Adrenal gland (tissue), 12 donors: Measurements from ENCODE around the gene ACOT12. TPM values are rescaled to one million over a fixed set of nuclear protein-coding genes. Genes with fewer than 3 reads are reported as not detected.

Experiments
- DNase-seq, 7 donors: peaks; one replicate each; pipeline ENCODE4 v3.0.0-alpha.2; 2019 to 2020
- H3K27ac ChIP-seq, 5 donors: fragments of 200-600 bp; sonication (generic) in 4 of 5; 1 replicate in 3 of 5; 2 replicates in 2 of 5; pipeline versions ENCODE4 v1.5.1 to v1.8.0; 2016 to 2020; ENCODE audit warnings: mild to moderate bottlenecking in 1 of 5
- H3K27me3 ChIP-seq: fragments of 200-600 bp; 2 replicates; pipeline ENCODE4 v1.8.0; 2021
- H3K36me3 ChIP-seq, 2 donors: fragments of 200-600 bp; replicated peaks in 1 of 2; 1 replicate in 1 of 2; 2 replicates in 1 of 2; pipeline versions ENCODE4 v1.5.1 to v1.8.0; 2018 to 2022
- H3K4me1 ChIP-seq, 2 donors: fragments of 200-600 bp; replicated peaks in 1 of 2; 1 replicate in 1 of 2; 2 replicates in 1 of 2; pipeline versions ENCODE4 v1.5.1 to v1.8.0; 2018 to 2021
- H3K4me3 ChIP-seq, 4 donors: fragments of 200-600 bp; sonication (generic) in 3 of 4; one replicate each; pipeline ENCODE4 v1.5.1; 2016 to 2018
- H3K9me3 ChIP-seq, 3 donors: fragments of 200-600 bp; sonication (generic) in 1 of 3; replicated peaks in 1 of 3; 1 replicate in 2 of 3; 2 replicates in 1 of 3; pipeline versions ENCODE4 v1.5.1 to v1.8.0; 2016 to 2021
- CTCF ChIP-seq, 6 experiments: fragments of 450-650 bp in 4 of 6; fragments of 200-600 bp in 2 of 6; sonication (generic) in 1 of 6; IDR thresholded peaks; 1 replicate in 5 of 6; 2 replicates in 1 of 6; pipeline versions ENCODE4 v1.5.1 to v1.8.0; 2016 to 2021; ENCODE audit warnings: antibody characterized with exemption in 6 of 6, mild to moderate bottlenecking in 2 of 6, moderate library complexity in 1 of 6
- POLR2A ChIP-seq, 2 donors: fragments of 450-650 bp; IDR thresholded peaks; one replicate each; pipeline ENCODE4 v1.6.1; 2017; ENCODE audit warnings: antibody characterized with exemption in 2 of 2, mild to moderate bottlenecking in 2 of 2, moderate library complexity in 1 of 2
- WGBS, 4 donors: extraction: QIAGEN DNeasy Blood & Tissue Kit in 2 of 4; methylation state at CpG; one replicate each; pipeline versions ENCODE4 v1.1.5 to v1.1.7; 2013 to 2017; 5-methylcytosine and 5-hydroxymethylcytosine counted together
- intact Hi-C, 2 donors: fragments of 100-400 bp; cut with DNase I; formaldehyde crosslinking; loops; one replicate each; pipeline versions ENCODE4 v1.14.1 to v1.15.0; 2022 to 2023
- polyA plus RNA-seq, 3 donors: library from polyadenylated mRNA; stranded (reverse); fragments of 200-250 nt in 2 of 3; fragments of 350-450 nt in 1 of 3; fragmentation: Illumina TruSeq in 1 of 3; extraction: RNeasy Lipid Tissue Mini Kit (QIAGEN cat#74804) in 1 of 3; gene quantifications; one replicate each; pipeline ENCODE4 v1.2.3, GENCODE V29; 2013 to 2014
- total RNA-seq, 9 donors: library from RNA; depleted of rRNA in 4 of 9; stranded (reverse); fragments of >200 nt in 4 of 9; fragments of 120-200 nt in 1 of 9; fragmentation: NEBNext Ultra II Directional in 1 of 9; extraction: Animal tissue kit (Norgen Biotek cat#: 25700) in 1 of 9; gene quantifications; one replicate each; pipeline versions ENCODE4 v1.1.0 to v1.2.4, GENCODE V29; 2013 to 2023
- donor health status: healthy with polysubstance abuse.
- donor health status: Bipolar disorder and iron deficiency.
- donor health status: DM: yes; HTN: yes; CAD: no.
- donor health status: DM: no; HTN: no; CAD: no.
- donor health status: DM: no; HTN: no; CAD: no.
- donor health status: DM: yes; HTN: yes; CAD: no.

The ACOT12 gene
- total and polyA plus RNA-seq, 12 donors = not detected

- Histone ChIP-seq H3K27me3 (no peaks in the 10 kb centered on the region), H3K36me3 (no peaks in the 10 kb centered on the region), H3K27ac (no peak overlapping the region), H3K4me1 (no peaks in the 10 kb centered on the region), H3K9me3 (no peaks in the 10 kb centered on the region), H3K4me3 (no peak overlapping the region)
- DNase-seq = no peak
- no peak for TF ChIP-seq CTCF (IDR thresholded peaks at IDR 0.05)
- no peak for TF ChIP-seq POLR2A (IDR thresholded peaks at IDR 0.05)
- intact Hi-C loops = loop anchor here (5.0 to 10.0 kb wide), 2 partner anchors 426 to 738 kb away; no protein-coding TSS in a partner anchor
Observed at GRCh38 chr5:81428861-81429260, 34.9 kb upstream of the ACOT12 start.

DNA sequence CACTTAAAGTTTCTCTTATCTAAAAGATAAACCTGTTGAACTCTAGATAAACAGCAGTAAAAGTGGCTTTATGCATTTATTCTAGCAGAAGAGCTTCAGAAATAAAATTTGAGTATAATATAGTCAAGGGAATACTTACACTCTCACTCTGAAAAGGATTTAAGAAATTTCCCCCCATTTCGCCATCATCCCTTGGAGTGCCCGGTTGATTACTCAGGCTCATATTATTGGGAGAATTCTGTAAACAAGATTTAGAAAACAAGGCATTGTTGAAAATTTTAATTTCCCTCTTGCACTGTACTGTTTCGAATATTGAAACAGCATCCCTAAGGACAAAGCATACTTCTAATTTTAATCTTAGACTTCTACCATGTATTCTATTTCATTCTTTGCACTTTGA is 34.5 kb upstream of the ACOT12 start:
- H3K9me3 ChIP-seq = no peaks in the 10 kb centered on the region
- no peaks in the 10 kb centered on the region for H3K36me3 ChIP-seq
- TF ChIP-seq CTCF (IDR thresholded peaks at IDR 0.05) (no peak), POLR2A (IDR thresholded peaks at IDR 0.05) (no peak)
- H3K4me1 ChIP-seq = no peaks in the 10 kb centered on the region
- intact Hi-C loops = loop anchor here (5.0 to 10.0 kb wide), 2 partner anchors 426 to 739 kb away; no protein-coding TSS in a partner anchor
- no peak for DNase-seq
- H3K4me3 ChIP-seq = no peak overlapping the region
- no peak overlapping the region for H3K27ac ChIP-seq
- H3K27me3 ChIP-seq = no peaks in the 10 kb centered on the region
- 79 to 97% (median 93%) methylated on average over 3 of the region's 3 CpGs for WGBS, 4 donors

DNA sequence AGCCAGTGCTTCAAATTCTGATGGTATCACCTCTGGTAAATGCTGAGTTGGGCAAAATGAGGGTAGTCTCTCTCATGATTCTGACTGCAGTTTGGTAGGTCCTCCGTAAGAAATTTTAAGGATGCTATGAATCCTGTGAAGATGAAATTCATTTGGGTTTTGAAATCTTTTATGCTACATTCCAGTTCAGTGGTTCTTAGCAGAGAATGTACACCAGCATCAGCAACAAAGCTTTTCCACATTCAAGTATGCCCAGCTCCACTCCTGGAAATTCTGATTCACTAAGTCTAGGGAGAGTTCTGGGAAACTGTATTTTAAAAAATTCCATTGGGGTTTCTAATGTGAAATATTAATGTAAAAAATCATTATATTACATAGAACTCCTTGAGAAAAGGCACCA is 33.6 kb upstream of the ACOT12 start:
- DNase-seq = no peak
- Histone ChIP-seq H3K36me3 (no peaks in the 10 kb centered on the region), H3K9me3 (no peaks in the 10 kb centered on the region), H3K4me1 (no peaks in the 10 kb centered on the region), H3K4me3 (no peak overlapping the region), H3K27ac (no peak overlapping the region), H3K27me3 (no peaks in the 10 kb centered on the region)
- no peak for TF ChIP-seq CTCF (IDR thresholded peaks at IDR 0.05)
- no peak for TF ChIP-seq POLR2A (IDR thresholded peaks at IDR 0.05)
- intact Hi-C loops = loop anchor here (5.0 to 10.0 kb wide), 2 partner anchors 427 to 740 kb away; no protein-coding TSS in a partner anchor
- WGBS, 4 donors = 94 to 100% (median 95%) methylated on average over 1 of the region's 1 CpG

GRCh38 chr5:81426359-81427030 is 32.6 kb upstream of the ACOT12 start:
- no peaks in the 10 kb centered on the region for H3K9me3 ChIP-seq
- intact Hi-C loops = loop anchor here (5.0 to 10.0 kb wide), 2 partner anchors 428 to 741 kb away; no protein-coding TSS in a partner anchor
- no peaks in the 10 kb centered on the region for H3K27me3 ChIP-seq
- no peak overlapping the region for H3K4me3 ChIP-seq
- 44 to 55% (median 52%) methylated on average over 3 of the region's 3 CpGs for WGBS, 4 donors
- no peak for DNase-seq
- no peaks in the 10 kb centered on the region for H3K4me1 ChIP-seq
- TF ChIP-seq CTCF (IDR thresholded peaks at IDR 0.05) (no peak), POLR2A (IDR thresholded peaks at IDR 0.05) (no peak)
- no peak overlapping the region for H3K27ac ChIP-seq
- H3K36me3 ChIP-seq = no peaks in the 10 kb centered on the region
